NCI-H2029 (cell line): ENCODE data around the gene FTCDNL1.
A peak's percentile ranks its signal among the peaks of the same experiment; 100 is the strongest.

Experiments
- DNase-seq: peaks from one replicate; lab custom pipeline; 2025; lab: John Stamatoyannopoulos, UW

FTCDNL1 gene

GRCh38 chr2:199850718-199851500 lies at the start of gene FTCDNL1:
FTCDNL1 (minus strand) TSS chr2:199851192; CDS start chr2:199848962, 2,230 bp downstream.
- DNase-seq = peak; percentile 35

- no peak for DNase-seq
These were observed 45.6 kb upstream of the FTCDNL1 start for GRCh38 chr2:199896617-199897016.

GRCh38 chr2:199895406-199895805 lies 44.4 kb upstream of the FTCDNL1 start:
- DNase-seq = no peak

- no peak for DNase-seq
These were observed 32.7 kb upstream of the FTCDNL1 start for GRCh38 chr2:199883474-199884212.

- no peak for DNase-seq
These were observed 31.7 kb upstream of the FTCDNL1 start for GRCh38 chr2:199882667-199883066.

GRCh38 chr2:199875400-199875799 lies 24.4 kb upstream of the FTCDNL1 start:
- no peak for DNase-seq

GRCh38 chr2:199874209-199874608 lies 23.2 kb upstream of the FTCDNL1 start:
- DNase-seq = no peak

- no peak for DNase-seq
These were observed 19.6 kb upstream of the FTCDNL1 start for GRCh38 chr2:199870581-199870980.

- DNase-seq = no peak
These were observed 18.7 kb upstream of the FTCDNL1 start for GRCh38 chr2:199869653-199870052.

- DNase-seq = no peak
These were observed 18.2 kb upstream of the FTCDNL1 start for GRCh38 chr2:199869227-199869541.

GRCh38 chr2:199868431-199869226 lies 17.6 kb upstream of the FTCDNL1 start:
- DNase-seq = no peak

GRCh38 chr2:199865905-199866304 lies 14.9 kb upstream of the FTCDNL1 start:
- no peak for DNase-seq

- no peak for DNase-seq
These were observed 11.8 kb upstream of the FTCDNL1 start for GRCh38 chr2:199862788-199863187.

- peak; percentile 9 for DNase-seq
These were observed 10.3 kb upstream of the FTCDNL1 start for GRCh38 chr2:199861132-199861774.

GRCh38 chr2:199855812-199856211 lies 4.8 kb upstream of the FTCDNL1 start:
- no peak for DNase-seq

GRCh38 chr2:199851883-199852282 lies 891 bp upstream of the FTCDNL1 start:
- DNase-seq = peak; percentile 67

- DNase-seq = no peak
These were observed 464 bp upstream of the FTCDNL1 start for GRCh38 chr2:199851501-199851810.

- DNase-seq = no peak
These were observed 724 bp downstream of the FTCDNL1 start for GRCh38 chr2:199850218-199850717.

- DNase-seq = no peak
These were observed 2.4 kb downstream of the FTCDNL1 start for GRCh38 chr2:199848389-199849130.

- DNase-seq = no peak
These were observed 3.7 kb downstream of the FTCDNL1 start for GRCh38 chr2:199847181-199847864.
